Measurements from ENCODE around the gene DDX41.
"Not testable (repeated sequence)": the region's sequence is repeated elsewhere in the genome, so short reads cannot be mapped to it uniquely, and the experiment has no call there.

The DDX41 gene

GRCh38 chr5:177489119-177489716 lies 27.5 kb downstream of the DDX41 start:
- H3K27me3 ChIP-seq (ENCODE audit: insufficient read depth, low read depth) = no peaks in the 10 kb centered on the region
- H3K36me3 ChIP-seq (ENCODE audit: insufficient read depth) = no peaks in the 10 kb centered on the region
- H3K9ac ChIP-seq = no peak overlapping the region
- no peak overlapping the region for H3K27ac ChIP-seq
- H2AFZ ChIP-seq (ENCODE audit: low read depth) = no peak overlapping the region; the same call in 1 of the 2 replicates
- H4K20me1 ChIP-seq (ENCODE audit: insufficient read depth) = no peaks in the 10 kb centered on the region
- H3K4me2 ChIP-seq = peak overlapping the region; percentile 21; the same call in 1 of the 2 replicates
- TF ChIP-seq, protein P1, sequence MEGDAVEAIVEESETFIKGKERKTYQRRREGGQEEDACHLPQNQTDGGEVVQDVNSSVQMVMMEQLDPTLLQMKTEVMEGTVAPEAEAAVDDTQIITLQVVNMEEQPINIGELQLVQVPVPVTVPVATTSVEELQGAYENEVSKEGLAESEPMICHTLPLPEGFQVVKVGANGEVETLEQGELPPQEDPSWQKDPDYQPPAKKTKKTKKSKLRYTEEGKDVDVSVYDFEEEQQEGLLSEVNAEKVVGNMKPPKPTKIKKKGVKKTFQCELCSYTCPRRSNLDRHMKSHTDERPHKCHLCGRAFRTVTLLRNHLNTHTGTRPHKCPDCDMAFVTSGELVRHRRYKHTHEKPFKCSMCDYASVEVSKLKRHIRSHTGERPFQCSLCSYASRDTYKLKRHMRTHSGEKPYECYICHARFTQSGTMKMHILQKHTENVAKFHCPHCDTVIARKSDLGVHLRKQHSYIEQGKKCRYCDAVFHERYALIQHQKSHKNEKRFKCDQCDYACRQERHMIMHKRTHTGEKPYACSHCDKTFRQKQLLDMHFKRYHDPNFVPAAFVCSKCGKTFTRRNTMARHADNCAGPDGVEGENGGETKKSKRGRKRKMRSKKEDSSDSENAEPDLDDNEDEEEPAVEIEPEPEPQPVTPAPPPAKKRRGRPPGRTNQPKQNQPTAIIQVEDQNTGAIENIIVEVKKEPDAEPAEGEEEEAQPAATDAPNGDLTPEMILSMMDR (conservative IDR thresholded peaks at IDR 0.05; ENCODE audit: low read depth, low read length) = peak; percentile 40
- H3K4me1 ChIP-seq (ENCODE audit: low read depth, poor library complexity, severe bottlenecking) = peaks cover 5% of the 10 kb centered on the region
- no peaks in the 10 kb centered on the region for H3K79me2 ChIP-seq (ENCODE audit: insufficient read depth, low read depth)
- H3K4me3 ChIP-seq (IDR thresholded peaks at IDR 0.05; ENCODE audit: insufficient read depth, low read depth, low read length) = no peak overlapping the region

DNA sequence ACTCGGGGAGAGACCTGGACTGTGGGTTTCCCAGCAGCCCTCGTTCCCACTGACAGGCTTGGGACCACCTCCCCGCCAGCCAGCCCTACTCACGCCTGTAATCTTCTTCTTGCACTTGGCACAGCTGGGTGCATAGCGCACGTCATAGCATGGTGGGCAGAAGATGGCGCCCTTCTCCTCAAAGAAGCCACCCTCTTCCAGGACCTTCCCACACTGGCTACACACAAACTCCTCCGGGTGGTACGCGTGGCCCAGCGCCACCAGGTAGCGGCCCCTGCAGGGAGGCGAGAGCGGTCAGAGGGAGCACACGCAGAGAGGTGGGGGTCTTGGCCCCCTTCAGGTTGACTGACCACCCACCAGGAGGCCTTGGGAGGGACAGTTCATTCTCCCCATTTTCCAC lies 28.8 kb downstream of the DDX41 start:
- no peaks in the 10 kb centered on the region for H3K27me3 ChIP-seq (ENCODE audit: insufficient read depth, low read depth)
- no peak overlapping the region for H3K4me2 ChIP-seq
- no peak overlapping the region for H3K4me3 ChIP-seq (IDR thresholded peaks at IDR 0.05; ENCODE audit: insufficient read depth, low read depth, low read length)
- no peak overlapping the region for H3K9ac ChIP-seq
- H3K27ac ChIP-seq = no peak overlapping the region
- H3K79me2 ChIP-seq (ENCODE audit: insufficient read depth, low read depth) = no peaks in the 10 kb centered on the region
- no peaks in the 10 kb centered on the region for H4K20me1 ChIP-seq (ENCODE audit: insufficient read depth)
- TF ChIP-seq, protein P1 (conservative IDR thresholded peaks at IDR 0.05; ENCODE audit: low read depth, low read length) = no peak
- H2AFZ ChIP-seq (ENCODE audit: low read depth) = no peak overlapping the region
- H3K4me1 ChIP-seq (ENCODE audit: low read depth, poor library complexity, severe bottlenecking) = peaks cover 5% of the 10 kb centered on the region
- no peaks in the 10 kb centered on the region for H3K36me3 ChIP-seq (ENCODE audit: insufficient read depth)

- no peaks in the 10 kb centered on the region for H3K36me3 ChIP-seq (ENCODE audit: insufficient read depth)
These were observed 29.6 kb downstream of the DDX41 start for GRCh38 chr5:177487144-177487543.

GRCh38 chr5:177486256-177486655 lies 30.5 kb downstream of the DDX41 start:
- H3K4me1 ChIP-seq (ENCODE audit: low read depth, poor library complexity, severe bottlenecking) = peaks cover 5% of the 10 kb centered on the region
- H3K9ac ChIP-seq = no peak overlapping the region
- H3K36me3 ChIP-seq (ENCODE audit: insufficient read depth) = no peaks in the 10 kb centered on the region
- TF ChIP-seq, protein P1 (conservative IDR thresholded peaks at IDR 0.05; ENCODE audit: low read depth, low read length) = no peak
- no peaks in the 10 kb centered on the region for H3K79me2 ChIP-seq (ENCODE audit: insufficient read depth, low read depth)
- H4K20me1 ChIP-seq (ENCODE audit: insufficient read depth) = no peaks in the 10 kb centered on the region
- no peaks in the 10 kb centered on the region for H3K27me3 ChIP-seq (ENCODE audit: insufficient read depth, low read depth)
- H3K27ac ChIP-seq = no peak overlapping the region
- no peak overlapping the region for H3K4me3 ChIP-seq (IDR thresholded peaks at IDR 0.05; ENCODE audit: insufficient read depth, low read depth, low read length)
- no peak overlapping the region for H3K4me2 ChIP-seq
- no peak overlapping the region for H2AFZ ChIP-seq (ENCODE audit: low read depth)

More at GRCh38 chr5:177487144-177487543, 29.6 kb downstream of the DDX41 start:
- no peak overlapping the region for H3K4me3 ChIP-seq (IDR thresholded peaks at IDR 0.05; ENCODE audit: insufficient read depth, low read depth, low read length)
- no peaks in the 10 kb centered on the region for H3K27me3 ChIP-seq (ENCODE audit: insufficient read depth, low read depth)
- H3K4me1 ChIP-seq (ENCODE audit: low read depth, poor library complexity, severe bottlenecking) = peaks cover 5% of the 10 kb centered on the region
- H2AFZ ChIP-seq (ENCODE audit: low read depth) = no peak overlapping the region
- H3K27ac ChIP-seq = no peak overlapping the region
- no peaks in the 10 kb centered on the region for H3K79me2 ChIP-seq (ENCODE audit: insufficient read depth, low read depth)
- H3K9ac ChIP-seq = no peak overlapping the region
- no peaks in the 10 kb centered on the region for H4K20me1 ChIP-seq (ENCODE audit: insufficient read depth)
- no peak overlapping the region for H3K4me2 ChIP-seq
- TF ChIP-seq, protein P1 (conservative IDR thresholded peaks at IDR 0.05; ENCODE audit: low read depth, low read length) = no peak

GRCh38 chr5:177485753-177486152 lies 31.0 kb downstream of the DDX41 start:
- not testable (repeated sequence) for H3K27me3 ChIP-seq (ENCODE audit: insufficient read depth, low read depth); H2AFZ ChIP-seq (ENCODE audit: low read depth); H3K4me2 ChIP-seq; H3K36me3 ChIP-seq (ENCODE audit: insufficient read depth); H3K9ac ChIP-seq; H3K4me3 ChIP-seq (IDR thresholded peaks at IDR 0.05; ENCODE audit: insufficient read depth, low read depth, low read length); H3K79me2 ChIP-seq (ENCODE audit: insufficient read depth, low read depth); H4K20me1 ChIP-seq (ENCODE audit: insufficient read depth); H3K27ac ChIP-seq; H3K4me1 ChIP-seq (ENCODE audit: low read depth, poor library complexity, severe bottlenecking)
